HG02870 (cell line): ENCODE measurements around the gene NEU2.
"Not testable (repeated sequence)": the region's sequence is repeated elsewhere in the genome, so short reads cannot be mapped to it uniquely, and the experiment has no call there.

Source experiments
- ATAC-seq: cut with Tn5 transposase; IDR thresholded peaks from one replicate; pipeline ENCODE4 v1.9.1; 2021; ENCODE audit warnings: mild to moderate bottlenecking, moderate library complexity; ENCODE audit not compliant: unreplicated experiment

NEU2 gene

DNA sequence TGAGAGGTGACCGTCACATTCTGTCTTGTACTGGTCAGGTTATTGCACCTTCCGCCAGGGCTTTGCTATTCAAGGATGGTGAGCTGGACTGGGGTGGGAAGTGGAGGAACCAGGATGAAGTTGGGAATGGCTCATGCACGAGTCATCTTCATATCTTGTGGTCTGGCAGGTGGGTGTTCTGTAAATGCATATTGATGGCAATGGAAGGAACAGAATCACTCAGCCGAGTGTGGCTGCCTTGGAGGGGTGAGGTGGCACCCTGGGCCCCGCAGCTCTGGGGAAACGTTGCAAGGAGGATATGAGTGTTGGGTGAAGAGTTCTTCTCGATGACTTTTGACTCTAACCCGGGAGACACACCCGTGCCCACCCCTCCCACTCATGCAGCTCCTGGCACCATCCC, 1.2 kb downstream of the NEU2 start:
- no peak for ATAC-seq

DNA sequence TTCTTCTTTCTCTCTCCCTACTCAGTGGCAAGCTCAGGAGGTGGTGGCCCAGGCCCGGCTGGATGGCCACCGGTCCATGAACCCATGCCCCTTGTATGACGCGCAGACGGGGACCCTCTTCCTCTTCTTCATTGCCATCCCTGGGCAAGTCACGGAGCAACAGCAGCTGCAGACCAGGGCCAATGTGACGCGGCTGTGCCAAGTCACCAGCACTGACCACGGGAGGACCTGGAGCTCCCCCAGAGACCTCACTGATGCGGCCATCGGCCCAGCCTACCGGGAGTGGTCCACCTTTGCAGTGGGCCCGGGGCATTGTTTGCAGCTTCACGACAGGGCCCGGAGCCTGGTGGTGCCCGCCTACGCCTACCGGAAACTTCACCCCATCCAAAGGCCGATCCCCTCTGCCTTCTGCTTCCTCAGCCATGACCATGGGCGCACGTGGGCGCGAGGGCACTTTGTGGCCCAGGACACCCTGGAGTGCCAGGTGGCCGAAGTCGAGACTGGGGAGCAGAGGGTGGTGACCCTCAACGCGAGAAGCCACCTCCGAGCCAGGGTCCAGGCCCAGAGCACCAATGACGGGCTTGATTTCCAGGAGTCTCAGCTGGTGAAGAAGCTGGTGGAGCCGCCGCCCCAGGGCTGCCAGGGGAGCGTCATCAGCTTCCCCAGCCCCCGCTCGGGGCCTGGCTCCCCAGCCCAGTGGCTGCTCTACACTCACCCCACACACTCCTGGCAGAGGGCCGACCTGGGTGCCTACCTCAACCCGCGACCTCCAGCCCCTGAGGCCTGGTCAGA, 1.8 kb downstream of the NEU2 start:
- no peak for ATAC-seq

DNA sequence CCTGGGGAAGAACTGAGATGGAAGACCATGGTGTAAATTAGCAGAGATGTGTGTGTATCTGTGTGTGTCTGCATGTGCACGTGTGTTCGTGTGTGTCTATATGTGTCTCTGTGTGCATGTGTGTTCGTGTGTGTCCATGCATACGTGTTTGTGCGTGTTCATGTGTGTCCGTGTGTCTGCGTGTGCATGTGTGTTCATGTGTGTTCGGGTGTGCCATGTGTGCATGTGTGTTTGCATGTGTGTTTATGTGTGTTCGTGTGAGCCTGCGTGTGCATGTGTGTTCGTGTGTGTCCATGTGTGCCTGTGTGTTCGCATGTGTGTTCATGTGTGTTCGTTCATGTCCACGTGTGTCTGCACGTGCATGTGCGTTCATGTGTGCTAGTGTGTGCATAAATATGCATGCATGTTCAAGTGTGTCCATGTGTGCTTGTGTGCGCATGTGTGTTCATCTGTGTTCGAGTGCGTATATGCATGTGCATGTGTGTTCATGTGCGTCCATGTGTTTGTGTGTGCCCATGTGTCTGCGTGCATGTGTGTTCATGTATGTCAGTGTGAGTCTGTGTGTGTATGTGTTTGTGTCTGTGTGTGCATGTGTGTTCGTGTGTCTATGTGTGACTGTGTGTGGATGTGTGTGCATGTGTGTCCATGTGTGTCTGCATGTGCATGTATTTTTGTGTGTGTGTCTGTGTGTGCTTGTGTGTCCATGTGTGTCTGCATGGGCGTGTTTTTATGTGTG, 3.1 kb downstream of the NEU2 start:
- no peak for ATAC-seq

DNA sequence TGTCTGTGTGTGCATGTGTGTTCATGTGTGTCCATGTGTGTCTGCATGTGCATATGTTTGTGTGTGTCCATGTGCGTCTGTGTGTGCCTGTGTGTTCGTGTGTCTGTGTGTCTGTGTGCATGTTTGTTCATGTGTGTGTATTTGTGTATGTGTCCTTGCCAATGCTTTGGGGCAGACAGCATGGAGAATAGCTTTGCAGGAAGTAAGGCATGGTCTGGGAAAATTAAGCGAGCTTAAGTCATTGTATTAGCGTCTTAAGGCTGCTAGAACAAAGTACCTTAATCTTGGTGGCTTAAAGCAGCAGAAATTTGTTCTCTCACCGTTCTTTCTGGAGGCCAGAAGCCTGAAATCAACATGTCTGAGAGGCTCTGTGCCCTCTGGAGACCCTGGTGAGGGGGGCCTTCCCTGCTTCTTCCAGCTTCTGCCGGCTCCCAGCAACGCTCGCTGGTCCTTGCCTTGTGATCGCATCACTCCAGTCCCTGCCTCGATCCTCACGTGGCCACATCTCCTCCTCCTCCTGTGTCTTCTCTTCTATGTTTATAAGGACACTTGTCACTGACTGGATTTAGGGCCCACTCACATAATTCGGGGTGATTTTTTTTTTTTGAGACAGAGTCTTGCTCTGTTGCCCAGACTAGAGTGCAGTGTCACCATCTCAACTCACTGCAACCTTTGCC, 3.8 kb downstream of the NEU2 start:
- ATAC-seq: no peak

DNA sequence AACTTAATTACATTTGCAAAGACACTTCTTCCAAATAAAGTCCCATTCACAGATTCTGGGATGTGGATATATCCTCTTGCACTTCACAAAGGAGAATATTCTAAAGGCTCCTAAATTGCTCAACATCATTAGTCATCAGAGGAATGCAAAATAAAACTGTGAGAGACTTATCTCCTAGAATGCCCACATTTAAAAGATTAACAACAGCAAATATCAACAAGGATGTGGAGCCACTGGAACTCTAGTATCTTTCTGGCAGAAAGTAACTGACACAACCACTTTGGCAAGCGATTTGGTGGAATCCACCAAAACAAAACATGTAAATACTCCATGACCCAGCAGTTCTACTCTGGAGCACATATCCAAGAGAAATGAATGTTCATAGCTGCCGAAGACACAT, 4.6 kb downstream of the NEU2 start:
- no peak for ATAC-seq

DNA sequence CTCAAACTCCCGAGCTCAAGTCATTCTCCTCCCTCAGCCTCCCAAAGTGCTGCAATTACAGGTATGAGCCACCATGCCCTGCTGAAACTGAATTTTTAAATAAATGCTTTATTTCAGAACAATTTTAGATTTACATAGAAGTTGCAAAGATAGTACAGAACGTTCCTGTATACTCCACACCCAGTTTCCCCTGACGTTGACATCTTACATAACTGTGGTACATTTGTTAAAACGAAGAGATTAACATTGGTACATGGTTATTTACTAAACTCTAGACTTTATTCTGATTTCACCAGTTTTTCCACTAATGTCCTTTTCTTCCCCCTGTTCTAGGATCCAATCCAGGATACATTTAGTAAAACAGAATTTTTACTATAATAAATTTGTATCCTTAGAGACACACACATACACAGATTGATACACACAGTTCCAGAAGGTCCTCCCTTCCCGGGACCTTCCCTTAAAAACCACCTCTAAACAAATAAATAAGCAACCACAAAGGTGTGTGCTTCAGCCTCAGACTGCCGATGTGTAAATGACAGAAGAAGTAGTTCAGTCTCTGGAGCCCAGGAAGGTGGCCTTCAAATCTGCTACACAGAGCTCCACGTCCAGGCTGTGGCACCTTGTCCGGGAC, 6.9 kb downstream of the NEU2 start:
- ATAC-seq: no peak

DNA sequence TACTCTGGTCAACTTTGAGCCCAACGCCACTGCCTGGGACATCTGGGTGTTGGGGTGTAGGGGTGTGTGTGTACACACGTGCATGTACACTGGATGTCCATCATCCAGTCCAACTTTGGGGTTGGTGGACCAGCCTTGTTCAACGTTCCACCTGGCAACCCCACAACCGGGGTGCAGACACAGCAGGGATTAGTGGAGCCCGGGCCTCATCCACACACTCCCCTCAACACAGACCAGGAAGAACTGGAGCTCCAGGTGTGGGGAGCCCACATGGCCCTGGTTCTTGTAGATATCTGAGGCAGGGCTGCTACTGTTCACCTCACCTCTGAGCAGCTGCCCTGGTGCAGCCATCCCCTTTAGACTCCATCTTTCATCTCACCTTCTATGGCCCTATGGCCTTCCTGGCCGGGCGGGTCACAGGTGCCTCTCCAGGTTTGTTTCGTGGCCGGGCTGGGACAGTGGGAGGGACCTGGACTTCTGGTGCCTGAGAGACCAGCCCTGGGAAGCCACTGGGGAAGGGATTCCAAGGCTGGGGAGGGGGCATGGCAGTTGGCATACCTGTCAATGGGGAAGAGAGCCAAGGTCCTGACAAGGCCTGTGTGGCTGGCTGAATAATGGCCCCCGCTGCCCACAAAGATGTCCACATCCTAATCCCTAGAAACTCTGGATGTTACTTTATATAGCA, 7.5 kb downstream of the NEU2 start:
- ATAC-seq: no peak

DNA sequence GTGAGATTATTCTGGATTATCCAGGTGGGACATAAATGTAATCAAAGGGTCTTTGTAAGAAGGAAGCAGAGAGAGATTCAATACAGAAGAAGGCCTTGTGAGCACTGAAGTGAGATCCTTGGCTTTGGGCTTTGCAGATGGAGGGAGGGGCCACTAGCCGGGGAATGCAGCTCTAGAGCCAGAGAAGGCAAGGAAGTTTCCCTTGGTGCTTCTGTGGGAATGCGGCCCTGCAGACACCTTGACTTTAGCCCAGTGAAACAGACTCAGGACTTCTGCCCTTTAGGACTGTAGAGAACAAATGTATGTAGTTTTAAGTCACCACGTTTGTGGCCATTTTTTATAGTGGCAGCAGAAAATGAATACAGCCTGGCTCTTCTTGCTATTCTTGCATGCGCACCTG, 8.1 kb downstream of the NEU2 start:
- ATAC-seq: no peak

DNA sequence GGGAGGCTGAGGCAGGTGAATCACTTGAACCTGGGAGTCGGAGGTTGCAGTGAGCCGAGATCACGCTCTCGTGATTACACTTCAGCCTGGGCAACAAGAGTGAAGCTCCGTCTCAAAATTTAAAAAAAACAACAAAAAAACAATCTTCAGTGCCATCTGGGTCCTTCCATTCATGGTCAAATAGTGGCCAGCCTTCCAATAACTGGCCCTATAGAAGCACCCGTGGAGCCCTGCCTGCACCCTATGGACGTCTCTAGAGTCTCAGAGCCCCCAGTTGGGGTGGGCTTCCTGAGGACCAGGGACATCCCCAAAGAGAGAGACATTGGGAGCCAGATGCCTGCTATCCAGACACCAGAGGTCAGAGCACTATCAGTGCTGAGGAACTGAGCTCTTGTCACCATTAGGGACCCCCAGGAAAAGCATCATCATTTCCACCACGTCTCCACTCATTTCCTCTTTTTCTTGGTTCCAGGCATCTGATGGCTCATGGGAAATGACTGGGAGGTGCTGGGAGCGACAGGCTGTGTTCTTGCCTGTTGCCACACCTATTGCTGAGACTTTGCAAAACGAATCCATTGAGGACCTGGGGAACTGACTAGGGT, 9.4 kb downstream of the NEU2 start:
- no peak for ATAC-seq

DNA sequence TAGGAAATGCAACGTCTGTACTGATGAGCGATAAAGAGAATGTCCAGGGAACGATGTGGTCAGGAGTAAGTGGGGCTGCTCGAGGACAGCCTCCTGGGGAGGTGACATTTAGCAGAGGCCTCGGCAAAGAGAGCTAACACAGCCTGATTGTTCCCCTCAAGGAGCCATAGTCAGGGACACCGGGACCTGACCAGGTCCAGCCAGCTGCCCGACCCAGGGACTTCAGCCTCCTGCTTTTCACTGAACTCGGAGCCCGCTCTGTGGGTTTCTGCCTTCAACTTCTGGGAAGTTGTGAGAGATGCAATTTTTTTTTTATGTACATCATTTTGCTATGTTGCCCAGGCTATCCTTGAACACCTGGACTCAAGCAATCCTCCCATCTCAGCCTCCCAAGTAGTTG, 10.1 kb downstream of the NEU2 start:
- ATAC-seq: no peak

DNA sequence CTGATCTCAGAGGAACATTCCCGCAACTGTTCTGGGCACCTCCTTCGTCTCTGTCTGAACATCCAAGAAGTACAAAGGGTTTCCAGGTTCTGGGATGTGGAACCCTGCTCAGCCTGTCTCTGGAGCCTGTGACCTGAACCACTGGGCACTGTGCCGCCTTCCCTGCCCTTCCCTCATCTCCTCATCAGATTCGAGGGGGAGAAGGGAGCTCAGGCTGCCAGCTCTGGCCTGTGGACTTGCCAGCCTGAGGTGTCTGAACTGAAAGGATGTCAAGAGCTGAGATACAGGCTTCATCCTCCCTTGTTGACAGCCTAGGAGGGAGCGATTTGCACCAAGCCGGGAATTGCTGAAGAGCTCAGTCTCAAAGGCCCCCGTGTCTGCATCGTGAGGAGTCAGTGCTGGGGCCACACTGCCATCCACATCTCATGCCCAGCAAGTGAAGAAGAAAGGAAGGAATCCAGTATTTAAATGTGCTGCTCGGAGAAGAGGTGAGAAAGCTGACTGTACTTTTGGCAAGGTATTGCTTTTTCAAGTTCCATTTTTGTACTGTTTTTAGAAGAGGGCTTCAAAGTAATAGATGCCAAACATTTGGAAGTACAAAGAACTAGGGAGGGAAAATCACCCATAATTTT, 12.6 kb downstream of the NEU2 start:
- no peak for ATAC-seq

DNA sequence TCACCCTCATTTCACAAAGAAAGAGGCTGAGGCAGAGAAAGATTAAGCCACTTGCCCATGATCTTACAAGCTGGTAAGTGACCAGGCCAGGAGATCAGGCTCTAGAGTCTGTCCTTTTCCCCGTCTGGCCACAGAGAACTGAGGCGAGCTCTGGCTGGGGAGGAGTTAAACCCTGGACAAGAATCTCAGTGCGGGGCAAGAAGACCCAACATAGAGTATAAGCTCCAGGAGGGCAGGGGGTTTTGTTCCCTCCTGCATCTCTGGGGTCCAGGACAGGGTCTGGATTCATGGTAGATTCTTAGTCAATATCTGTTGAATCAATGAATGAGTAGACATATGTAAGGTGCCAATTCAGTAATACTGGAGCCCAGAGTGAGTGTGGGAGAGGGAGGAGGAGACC, 14.7 kb downstream of the NEU2 start:
- ATAC-seq: no peak

DNA sequence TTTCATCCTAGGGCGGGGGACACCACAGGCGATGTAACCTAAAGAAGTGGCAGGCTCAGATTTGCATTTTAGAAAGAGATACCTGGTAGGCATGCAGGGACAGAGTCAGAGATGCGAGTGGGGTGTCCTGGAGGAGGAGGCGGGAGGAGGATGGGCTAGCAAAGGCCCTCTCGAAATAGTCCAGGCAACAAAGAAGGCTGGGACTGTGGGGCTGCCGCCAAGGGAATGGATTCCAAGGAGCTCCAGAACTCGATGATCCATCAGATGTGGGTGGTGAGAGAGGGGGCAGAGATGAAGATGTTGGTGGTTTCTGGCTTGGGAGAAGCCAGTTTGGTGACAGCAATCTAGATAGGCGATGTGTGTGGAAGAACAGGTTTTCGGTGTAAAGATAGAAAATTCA, 15.2 kb downstream of the NEU2 start:
- ATAC-seq: no peak

DNA sequence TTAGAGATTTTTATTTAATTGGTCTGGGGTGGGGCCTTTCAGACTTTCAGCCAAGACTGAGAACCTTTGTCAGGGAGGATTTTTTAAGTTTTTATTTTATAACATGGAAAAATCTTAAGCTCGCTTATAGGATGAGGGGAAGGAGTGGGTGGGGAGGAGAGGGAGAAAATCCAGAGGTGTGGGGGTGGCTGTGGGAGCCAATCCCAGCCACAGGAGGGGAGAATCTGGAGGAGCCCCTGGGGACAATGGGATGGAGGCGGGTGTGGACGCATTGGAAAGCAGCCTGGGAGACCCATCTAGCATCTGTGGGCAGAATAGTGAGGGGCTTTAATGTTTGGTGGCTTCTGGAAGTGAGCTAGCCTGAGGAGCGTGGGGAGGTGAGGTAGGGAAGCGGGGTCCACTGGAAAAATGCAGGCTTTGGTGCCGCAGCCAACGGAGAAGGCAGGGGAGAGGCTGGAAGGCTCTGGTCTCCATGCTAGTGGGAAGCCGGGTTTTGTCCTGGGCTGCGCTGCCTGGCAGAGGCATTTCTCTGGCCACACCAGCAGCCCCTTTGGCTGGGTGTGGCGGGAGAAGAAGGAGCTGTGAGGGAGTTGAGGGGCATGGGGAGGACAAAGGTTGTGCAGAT, 16.2 kb downstream of the NEU2 start:
- ATAC-seq: no peak

DNA sequence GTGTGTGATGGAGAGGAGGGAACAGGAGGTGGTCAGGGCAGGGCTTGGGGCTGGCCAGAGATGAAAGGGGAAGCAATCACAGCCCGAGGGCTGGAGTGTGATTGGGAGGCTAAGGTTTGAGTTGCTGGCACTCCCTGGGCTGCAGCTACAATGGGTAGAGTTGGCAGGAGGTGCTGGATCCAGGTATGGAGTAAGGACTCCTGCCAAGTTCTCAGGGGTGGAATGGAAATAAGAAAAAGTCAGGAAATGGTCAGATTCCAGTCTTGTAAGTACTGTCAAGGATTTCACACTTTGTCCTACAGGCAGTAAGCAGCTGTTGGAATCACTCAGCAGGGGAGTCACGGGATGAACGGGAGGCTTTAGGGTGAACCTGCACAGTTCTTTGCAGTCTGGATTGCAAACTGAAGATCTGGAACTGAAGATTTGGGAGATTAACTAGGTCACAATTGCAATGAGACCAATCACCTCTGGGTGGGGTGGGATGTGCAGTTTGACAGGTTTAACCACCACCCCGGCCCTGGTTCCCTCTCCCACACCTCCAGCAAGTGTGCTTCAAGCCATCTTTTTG, 16.8 kb downstream of the NEU2 start:
- no peak for ATAC-seq

DNA sequence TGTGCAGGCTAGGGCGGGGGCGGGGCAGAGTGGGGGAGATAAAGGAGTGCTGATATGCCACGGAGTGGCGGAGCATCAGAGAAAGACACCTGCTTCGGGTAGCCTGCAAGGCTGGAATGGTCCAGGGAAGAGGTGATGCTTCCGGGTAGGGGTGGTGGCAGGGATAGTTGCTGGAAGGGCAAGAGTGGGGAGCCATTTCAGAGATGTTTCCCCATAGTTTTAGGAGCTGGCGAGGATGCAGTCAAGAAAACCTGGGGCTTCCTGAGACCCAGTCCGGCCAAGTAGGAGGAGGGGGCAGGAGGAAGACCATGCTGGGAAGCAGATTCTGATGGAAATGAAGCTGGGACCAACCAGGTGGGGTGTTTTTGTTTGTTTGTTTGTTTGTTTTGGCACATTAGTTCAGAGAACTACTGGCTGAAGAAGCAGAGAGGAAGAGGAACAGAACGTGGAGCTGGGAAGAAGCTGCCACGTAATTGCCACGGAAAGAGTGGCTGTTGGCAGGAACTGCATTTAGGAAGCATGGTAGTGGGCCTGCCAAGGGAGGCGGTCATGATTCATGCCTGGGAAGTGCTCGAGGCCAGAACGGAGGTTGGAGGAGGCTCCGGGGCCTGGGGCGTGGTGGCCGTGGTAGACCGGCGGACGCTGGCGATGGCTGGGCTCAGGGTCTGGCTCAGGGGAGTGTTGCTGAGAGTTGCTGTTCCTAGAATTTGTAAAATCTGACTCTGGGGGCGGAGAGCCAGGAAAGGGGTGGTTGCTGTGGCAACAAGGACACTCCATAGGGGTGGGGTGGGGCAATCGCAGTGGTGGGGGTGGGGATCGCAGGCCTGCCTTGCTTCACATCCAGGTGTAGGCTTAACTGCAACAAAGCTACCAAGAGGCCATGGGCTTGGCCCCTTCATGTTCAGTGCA, 19.0 kb downstream of the NEU2 start:
- ATAC-seq: no peak

DNA sequence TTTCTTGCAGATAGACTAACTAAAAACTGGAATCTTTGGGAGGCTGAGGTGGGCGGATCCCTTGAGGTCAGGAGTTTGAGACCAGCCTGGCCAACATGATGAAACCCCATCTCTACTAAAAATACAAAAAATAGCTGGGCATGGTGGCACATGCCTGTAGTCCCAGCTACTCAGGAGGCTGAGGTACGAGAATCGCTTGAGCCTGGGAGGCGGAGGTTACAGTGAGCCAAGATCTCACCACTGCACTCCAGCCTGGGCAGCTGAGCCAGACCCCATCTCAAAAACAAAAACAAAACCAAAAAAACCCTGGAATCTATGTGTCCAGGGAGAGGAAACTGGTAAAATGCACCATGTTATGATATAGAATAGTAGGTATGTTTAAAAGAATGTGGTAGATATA, 20.0 kb downstream of the NEU2 start:
- ATAC-seq: not testable (repeated sequence)
